NK-92 (cell line): Measurements from ENCODE around the gene FTMT.
"Not testable (repeated sequence)": the region's sequence is repeated elsewhere in the genome, so short reads cannot be mapped to it uniquely, and the experiment has no call there.

Experiments
- DNase-seq: peaks from one replicate; lab custom pipeline; 2025; ENCODE audit not compliant: unreplicated experiment; lab: John Stamatoyannopoulos, UW

FTMT gene

DNA sequence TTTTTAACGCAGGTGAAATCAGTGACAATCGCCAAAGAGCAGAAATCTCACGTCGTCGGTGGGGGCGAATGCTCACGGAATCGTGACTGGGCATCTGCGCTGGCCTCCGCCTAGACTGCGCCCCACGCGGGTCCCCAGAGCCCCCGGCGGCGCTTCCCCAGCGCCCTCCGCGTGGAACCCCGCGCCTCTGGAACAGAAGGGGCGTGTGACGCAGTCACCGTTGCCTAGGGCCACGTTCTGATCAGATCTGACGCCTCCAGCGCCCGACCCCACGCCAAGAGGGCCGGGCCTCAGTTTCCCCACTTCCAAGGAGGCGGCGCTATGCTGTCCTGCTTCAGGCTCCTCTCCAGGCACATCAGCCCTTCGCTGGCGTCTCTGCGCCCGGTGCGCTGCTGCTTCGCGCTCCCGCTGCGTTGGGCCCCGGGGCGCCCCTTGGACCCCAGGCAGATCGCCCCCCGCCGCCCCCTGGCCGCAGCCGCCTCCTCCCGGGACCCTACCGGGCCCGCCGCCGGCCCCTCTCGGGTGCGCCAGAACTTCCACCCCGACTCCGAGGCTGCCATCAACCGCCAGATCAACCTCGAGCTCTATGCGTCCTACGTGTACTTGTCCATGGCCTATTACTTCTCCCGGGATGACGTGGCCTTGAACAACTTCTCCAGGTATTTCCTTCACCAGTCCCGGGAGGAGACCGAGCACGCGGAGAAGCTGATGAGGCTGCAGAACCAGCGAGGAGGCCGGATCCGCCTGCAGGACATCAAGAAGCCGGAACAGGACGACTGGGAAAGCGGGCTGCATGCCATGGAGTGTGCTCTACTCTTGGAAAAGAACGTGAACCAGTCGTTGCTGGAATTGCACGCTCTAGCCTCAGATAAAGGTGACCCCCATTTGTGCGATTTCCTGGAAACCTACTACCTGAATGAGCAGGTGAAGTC is at the start of gene FTMT:
Gene FTMT (plus strand): TSS at position 240 of the 932 bp plus-strand sequence. CDS start 82 bp downstream, at position 322.
- no peak for DNase-seq

DNA sequence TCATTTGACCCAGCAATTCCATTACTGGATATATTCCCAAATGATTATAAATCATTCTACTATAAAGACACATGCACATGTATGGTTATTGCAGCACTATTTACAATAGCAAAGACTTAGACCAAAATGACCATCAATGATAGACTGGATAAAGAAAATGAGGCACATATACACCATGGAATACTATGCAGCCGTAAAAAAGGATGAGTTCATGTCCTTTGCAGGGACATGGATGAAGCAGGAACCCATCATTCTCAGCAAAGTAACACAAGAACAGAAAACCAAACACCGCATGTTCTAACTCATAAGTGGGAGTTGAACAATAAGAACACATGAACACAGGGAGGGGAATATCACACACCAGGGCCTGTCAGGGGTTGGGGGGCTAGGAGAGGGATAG is 46.4 kb upstream of the FTMT start:
- not testable (repeated sequence) for DNase-seq

DNA sequence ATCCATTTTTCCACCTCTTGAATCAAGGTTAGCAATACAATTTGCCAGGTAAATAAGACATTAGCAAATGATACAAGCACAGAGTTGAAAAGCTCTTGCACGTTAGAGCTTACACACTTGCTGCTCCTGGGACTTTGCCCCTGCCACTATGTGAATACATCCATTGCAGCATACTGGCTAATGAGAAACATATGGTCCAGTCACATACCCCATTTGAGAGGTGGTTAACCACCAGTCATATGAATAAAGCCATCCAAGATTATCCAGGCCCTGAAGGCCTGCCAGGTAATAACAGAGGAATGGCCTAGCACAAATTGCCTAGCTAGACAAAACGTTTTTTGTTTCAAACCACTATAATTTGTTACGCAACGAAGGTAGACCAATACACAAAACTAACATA is 45.8 kb upstream of the FTMT start:
- no peak for DNase-seq

DNA sequence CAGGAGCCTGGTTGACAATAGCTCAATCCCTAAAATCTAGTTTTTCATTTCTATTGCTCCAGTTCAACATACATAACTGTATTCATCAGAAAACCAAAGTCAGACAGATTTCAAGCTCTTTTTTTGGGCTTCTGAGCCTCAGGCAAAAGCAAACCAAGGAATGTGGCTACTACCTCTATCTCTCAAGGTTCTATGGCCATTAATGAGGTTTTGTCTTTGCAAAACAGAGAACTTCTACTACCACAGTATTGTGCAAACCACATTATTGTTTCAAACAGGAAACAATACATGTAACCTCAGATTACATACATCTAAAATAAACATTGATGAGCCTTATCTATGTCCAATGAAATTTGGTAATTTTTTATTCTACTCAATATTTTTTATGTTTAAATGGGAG is 35.5 kb upstream of the FTMT start:
- DNase-seq = no peak

DNA sequence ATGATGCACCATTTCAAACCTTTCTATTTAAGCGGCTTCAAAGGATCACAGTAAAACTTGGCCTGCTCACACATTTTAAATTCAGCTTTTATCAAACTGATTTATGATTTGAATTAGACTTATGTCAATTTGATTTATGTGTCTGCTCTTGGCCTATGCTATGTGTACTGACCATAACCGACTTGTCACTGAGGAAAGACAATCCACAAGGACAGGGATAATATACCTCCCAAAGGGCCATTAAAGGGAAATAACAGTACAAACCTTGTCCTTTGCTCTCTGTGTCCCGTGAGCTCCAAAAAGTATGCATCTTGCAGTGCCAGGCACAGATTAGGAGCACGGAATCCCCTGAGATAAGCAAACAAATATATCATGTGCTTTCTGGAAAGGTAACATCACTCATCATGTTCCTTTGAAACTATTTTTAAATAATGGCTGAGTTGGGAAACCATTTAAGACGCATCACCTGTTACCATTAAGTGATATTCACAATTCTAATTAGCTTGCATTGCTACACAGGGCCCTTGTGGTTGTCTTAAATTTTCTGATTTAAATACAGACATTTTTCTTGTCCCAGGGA is 31.9 kb upstream of the FTMT start:
- DNase-seq = no peak

DNA sequence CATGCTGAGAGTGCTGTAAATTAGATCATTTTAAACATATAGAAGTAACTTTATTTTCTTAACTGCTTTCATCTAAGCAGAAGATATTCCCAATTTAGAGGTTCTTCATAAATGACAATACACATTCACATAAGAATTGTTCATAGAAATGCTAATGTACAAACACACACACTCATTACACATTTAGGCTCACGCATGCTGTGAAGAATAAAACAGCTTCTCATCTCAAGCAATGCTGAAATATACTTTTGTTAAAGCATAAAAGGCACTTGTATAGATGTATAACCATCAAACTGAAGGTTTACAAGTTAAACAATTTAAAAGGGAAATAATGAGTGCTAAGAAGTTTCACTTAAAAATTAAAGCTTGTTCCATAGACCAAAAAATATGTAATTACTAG is 18.1 kb upstream of the FTMT start:
- DNase-seq = no peak

DNA sequence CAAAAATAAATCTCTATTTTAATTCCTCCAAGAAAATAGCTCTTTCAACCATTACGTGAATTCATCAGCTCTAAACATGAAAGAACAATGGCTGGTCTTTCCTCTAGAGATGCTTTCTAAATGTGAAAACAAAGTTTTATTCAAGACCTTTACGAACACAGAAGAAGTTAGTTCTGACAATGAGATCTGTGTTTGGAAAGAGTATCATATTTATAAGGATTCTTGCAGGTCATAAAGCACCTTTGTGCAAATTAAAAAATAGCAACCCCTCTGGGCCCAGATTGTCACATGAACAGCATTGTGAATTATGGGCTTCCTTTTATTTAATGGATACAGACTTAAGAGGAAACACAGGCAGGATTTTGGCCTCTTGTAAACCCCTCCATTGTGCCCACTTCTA is 17.7 kb upstream of the FTMT start:
- no peak for DNase-seq

DNA sequence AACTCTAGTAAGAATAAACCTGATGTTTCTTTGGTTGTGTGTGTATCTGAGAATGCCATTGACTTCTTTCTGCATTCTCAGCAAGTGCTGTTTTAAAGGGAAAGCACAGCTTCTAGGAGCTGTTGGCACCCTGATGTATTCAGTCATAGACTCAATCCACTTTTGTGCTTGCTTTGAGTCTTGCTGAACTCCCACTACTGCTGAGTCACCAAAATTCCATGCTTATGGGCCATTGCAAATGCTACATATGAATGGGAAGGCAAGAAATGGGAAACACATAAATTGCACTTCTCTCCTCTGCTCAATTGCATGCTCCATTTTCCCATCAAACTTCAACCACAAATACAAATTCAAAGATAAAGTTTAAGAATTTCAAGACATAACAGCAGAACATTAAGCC is 9.8 kb upstream of the FTMT start:
- no peak for DNase-seq

DNA sequence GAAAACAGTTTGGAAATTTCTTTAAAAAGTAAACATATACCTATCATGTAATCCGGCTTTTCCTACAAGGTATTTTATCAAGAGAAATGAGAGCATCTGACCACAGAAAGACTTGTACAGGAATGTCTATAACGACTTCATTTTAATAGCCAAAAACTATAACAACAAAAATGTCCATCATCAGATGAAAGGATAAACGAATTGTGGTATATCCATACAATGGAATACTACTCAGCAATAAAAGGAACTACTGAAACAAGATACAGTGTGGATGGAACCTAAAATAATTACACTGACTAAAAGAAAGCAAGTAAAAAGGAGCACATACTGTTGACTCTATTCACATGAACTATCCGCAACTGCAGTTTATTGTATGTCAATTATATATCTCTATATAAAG is 1.4 kb upstream of the FTMT start:
- no peak for DNase-seq

DNA sequence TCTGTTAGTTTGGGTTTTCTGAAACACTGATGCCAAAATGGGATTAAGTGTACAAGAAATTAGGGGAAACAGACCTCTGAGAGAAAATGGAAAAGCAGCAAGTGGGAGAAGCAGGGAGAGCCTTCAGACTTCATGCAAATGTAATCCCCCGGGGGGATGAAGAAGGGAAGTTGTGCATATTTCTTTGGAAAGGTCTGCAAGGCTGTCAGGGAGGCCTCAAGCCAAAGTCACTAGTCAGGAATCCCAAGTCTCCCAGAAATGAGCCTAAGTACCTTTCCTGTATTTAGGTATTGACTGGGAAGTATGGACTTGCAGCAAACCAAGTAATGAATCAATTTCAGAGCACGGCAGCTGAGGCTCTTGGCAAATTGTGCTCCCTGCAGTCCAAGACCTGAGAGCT is 2.2 kb downstream of the FTMT start:
- DNase-seq = no peak

DNA sequence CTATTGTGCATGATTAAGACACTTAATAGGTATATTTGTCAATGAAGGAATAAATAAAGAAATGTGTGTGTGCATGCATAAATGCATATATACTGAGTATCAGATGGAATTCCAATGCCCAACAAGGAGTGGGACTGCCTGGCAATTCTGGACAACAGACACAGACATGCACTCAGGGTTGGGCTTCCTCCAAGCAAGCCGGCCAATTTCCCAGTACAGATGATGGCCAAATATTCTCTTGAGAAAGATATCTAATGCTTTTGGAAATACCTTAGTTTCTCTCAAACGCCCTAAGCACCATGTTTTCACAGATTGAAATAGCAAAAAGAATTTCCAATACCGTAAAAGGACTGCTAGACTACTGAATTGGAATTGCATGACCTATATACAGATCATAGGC is 11.1 kb downstream of the FTMT start:
- DNase-seq = no peak

DNA sequence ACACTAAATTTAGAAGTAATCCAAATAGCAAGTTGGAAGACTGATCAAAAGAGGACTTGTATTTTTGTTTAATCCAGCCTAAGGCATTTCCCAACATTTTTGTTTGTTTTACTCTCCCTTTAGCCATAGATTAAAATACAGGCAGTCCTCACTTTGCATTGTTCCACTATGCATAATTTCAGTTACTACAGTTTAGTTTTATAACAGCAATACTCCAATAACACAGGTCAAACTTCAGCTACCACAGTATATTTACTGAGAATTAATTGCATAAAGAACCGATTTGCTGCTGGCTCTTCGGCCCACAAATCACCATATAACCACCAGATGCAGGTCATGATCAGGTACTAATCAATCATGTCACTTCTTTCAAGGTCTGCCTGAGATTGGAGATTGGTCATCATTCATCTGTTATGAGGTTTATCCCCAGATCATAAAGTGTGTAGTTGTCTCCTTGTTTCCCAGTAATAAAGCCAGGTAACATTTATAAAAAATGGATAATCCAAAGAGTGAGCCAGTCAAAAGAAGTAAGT is 12.1 kb downstream of the FTMT start:
- DNase-seq = no peak

DNA sequence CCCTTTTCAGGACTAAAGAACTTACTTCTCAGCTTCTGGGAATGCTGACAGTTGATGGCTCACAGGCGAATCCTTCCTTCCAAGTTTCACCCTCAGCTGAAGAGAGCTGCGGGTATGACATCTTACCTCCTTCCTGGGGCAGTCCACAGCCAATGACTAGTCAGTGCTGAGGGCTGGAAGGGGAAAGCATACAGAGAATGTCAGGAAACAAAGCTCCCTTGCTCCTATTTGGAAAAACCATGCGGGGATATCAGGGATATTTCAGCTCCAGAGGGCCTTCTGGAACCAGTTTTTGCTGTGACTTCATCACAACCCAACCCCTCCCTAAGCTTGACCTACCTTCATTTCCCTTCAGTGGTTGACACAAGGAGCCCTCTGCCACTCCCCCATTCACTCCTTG is 15.7 kb downstream of the FTMT start:
- no peak for DNase-seq

DNA sequence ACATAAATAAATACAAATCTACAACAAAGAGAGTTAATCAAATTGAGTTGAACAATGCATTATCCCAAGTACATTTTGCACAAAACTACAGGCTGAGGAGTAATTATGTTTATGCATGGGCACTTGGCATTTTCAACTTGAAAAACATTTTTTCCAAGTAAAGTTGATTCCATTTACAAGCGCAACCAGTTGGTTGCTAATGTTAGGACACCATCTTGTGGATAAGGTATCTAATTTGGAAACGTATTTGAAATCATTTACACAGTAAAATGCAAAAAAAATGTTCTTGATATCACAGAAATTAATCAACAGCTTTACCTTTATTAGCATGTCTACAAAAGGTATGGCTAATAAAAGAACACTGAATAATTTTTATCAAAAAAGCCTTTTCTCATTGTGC is 18.8 kb downstream of the FTMT start:
- DNase-seq = no peak

DNA sequence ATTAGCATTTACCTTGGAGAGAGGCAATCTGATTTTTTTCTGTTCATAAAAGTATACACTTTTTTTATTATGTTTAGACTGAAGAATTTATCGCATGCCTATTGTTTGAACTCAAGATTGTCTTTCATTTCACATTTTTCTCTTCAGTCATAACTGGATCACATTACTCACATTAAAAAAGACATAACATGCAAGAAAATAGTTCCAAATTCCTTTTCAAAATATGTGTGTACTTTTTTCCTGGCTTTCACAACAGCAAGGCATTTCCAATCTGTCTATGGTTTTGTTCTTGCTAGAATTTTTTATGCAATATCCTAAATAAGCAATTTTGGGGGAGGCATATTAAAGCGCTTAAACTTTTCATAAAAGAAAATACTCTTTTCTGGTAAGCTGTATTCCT is 21.2 kb downstream of the FTMT start:
- DNase-seq = no peak

DNA sequence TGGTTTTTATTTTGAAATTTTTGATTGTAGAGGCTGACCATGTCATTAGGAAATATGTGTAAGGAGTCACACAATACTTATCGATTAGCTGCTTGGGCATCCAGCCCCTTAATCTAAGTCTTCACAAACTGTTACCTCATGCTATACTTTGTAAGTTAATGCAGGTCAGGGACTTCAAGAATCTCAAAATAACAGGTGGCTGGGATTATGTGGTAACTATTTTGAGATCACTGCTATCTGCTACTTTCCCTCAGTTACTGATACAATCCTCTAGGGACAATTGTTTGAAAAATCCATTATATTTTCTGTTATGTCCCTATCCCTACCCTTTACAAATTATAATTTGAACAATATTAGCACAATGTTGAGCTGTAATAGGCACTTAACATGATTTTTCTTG is 21.7 kb downstream of the FTMT start:
- DNase-seq = no peak

DNA sequence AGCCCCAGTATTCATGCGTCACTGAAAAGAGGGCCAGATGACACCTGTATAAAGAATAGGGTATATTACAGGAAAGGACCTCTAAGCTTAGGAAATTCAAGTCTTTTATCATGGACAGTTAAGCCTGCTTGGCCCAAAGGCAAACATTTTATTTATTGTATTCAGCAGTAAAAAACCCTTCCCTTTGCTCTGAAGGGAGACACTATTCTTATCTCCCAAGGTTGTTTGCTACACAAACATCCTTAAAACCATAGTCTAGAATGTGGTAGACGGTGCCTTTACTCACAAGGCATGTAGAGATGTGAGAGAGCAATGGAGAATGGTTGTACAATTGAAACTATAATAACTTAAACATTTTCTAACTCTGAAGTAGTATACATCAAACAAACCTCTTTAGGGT is 33.9 kb downstream of the FTMT start:
- DNase-seq = no peak

DNA sequence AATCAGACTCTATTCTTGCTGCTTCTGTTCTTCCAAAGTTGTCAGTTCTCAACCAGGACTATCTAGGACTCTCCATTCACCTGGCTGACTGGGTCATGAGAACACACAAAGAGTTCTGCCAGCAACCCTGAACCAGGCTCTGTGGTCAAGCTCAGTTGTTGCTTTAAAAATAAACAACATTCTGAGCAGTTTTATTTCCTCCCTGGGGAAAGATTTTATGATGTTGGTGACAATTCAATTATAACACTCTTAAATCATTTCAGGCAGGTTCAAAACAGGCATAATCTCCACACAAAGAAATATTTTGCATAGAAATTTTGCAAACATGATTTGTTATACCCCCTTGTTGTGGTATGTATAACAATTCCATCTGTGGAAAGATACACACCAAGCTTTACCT is 36.0 kb downstream of the FTMT start:
- no peak for DNase-seq

DNA sequence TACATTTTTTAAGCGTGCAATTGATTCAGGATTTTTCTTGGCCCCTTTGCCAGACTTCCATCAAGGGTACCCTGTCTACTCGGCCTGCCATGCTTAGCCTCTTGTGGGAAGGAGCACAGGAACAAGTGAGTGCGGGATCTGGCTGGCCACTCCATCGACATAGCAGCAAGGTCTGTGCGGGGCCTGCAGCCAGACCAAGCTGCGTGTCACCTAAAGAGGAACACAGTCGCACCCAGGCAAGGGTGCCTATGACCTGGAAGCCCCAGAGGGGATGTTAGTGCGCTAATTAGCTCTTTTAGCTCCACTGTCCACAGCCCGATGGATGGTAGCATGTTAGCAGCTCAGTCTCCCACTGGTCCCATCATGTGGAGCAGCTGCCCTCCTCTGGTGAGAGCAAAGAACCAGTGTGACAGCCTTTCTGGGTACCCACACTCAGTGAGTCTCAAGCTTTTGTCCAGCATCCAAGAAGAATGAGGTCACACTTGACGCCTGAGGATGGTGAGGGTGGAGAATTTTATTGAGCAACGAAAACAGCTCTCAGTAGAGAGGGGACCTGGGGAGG is 38.7 kb downstream of the FTMT start:
- DNase-seq = no peak

DNA sequence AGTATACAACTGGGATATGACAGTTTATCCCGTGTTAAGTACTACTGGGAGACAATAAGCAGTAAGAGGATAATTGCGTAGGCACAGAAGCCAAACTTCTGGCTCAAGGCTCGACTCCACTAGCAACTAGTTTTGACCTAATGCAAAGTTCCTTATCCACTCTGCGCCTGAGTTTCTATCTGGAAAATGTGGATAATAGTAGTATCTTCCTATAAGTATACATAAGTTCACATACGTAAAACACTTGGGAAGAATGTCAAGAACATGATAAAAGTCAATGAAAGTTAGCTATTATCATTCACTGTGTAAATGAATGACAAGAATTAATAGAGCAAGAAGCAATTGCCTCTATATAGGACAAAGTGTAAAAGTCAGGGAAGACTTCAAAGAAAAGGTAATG is 45.7 kb downstream of the FTMT start:
- no peak for DNase-seq

DNA sequence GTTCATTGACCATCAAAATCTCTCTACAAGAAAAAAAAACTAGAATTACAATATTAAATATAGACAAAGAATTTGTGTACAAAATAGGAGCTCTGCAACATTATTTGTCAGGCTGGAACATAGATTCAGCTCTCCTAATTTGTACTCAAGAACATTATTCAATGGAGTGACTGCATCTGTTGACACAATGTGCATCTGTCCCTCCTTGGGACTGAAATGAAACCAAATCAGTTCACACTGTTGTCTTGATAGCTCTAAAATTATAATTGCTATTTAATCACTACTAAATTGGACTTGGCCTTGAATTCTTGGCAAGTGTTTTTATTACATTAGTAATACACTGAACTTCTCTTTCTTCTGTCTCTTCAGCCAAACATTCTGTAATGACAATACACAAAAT is 47.7 kb downstream of the FTMT start:
- no peak for DNase-seq
